Hindlimb muscle (tissue), 1 donor: ENCODE measurements around the gene TADA2A. TPM values are rescaled to one million over a fixed set of nuclear protein-coding genes. Genes with fewer than 3 reads are reported as not detected.

ENCODE experiments used
- DNase-seq: peaks from one replicate; pipeline ENCODE4 v3.0.0-alpha.2; 2013
- polyA plus RNA-seq: library from polyadenylated mRNA; unstranded; fragments of 120-200 nt; gene quantifications from one replicate; pipeline ENCODE4 v1.2.1, GENCODE V29; 2013; ENCODE audit not compliant: insufficient read length

TADA2A gene
- polyA plus RNA-seq = 22.7 TPM

DNA sequence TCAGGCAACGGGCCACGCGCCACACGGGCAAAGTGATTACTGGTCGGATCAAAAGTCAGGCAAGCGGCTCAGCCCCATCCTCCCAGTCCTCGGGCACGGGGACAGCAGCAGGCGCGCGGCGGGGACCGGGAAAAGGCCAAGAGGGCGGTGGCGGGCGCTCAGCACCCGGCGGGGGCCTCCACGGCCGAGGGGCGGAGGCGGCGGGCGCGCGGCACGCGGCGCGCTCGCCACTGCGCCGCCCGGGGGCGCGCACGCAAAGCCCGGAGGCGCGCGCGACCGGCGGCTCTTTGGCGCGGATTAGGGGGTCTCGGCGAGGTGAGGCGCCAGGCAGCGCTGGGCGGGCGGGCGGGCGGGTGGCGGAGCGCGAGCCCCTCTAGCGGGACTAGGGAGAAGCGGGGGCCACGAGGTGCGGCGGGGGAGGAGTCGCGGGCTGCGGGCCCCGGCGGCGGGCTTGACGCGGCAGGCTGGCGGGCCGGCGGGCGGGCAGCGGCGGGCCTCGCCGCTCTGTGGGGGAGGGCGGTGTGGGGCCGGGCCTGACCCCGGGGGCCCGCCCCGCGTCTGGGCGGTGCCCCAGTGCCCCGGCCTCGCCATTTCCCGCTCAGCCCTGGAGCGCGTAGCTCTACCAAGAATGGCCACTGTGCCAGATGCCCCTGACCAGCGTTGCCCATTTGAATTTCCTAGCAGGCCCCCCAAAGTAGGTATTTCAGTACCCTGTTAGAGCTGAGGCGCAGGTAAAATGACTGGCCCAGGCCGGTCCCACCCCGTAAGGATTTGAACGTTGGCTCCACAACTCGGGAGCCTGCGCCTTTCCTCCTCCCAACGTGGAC, at the start of gene TADA2A, which contains the start of gene ACACA:
Gene TADA2A, plus strand, starts transcription at position 252 of the 827 bp plus-strand sequence. CDS start 4,480 bp downstream, outside the sequence.
Gene ACACA, minus strand, starts transcription at position 202 of the 827 bp plus-strand sequence. CDS start 537 bp downstream, outside the sequence.
- DNase-seq = peak; percentile 82

GRCh38 chr17:37358098-37358829, 48.4 kb upstream of the TADA2A start:
- DNase-seq = peak; percentile 63

- peak; percentile 91 for DNase-seq
These were observed 47.6 kb upstream of the TADA2A start for GRCh38 chr17:37358830-37359681.

DNA sequence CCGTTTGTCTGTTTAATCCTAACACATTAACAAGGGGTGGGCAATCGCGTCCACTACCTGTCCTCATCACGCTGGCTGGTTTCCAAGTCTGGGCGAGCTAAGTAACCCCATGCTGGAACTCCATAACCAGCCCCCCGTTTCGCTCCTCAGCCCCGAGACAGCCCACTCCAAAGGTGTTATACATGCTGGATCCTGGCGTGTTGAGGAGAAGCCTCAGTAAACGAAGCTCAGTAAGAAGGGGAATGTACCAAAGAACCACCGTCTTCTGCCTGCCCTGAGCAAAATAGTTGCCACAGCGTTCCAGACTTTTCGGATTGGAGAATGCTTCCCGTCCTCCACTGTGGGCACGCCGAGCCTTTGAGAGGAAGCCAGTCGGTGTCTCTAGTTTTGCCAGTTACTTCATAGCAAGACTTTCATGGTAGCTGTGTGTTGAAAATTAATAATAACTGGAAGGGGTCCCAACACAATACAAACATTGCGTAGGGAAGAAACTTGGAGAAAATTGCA, 47.0 kb upstream of the TADA2A start:
- peak; percentile 6 for DNase-seq

DNA sequence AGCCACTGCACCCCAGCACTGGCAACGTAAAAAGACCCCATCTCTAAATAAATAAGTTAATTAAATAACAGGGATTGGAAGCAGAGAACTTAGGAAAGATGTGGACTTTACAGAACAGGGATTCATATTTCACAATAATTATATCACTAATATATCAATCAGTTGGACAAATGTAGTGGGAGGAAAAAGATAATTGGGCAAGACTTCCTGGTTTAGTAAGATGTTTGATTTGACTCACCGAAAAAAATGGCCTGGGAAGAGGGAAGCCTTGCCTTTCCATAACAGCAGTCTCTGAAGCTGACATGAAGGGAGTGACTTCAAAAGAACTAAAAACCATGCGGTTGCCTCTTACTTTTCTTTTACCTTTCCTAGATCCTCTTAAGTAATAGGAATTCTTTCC, 46.1 kb upstream of the TADA2A start:
- no peak for DNase-seq

DNA sequence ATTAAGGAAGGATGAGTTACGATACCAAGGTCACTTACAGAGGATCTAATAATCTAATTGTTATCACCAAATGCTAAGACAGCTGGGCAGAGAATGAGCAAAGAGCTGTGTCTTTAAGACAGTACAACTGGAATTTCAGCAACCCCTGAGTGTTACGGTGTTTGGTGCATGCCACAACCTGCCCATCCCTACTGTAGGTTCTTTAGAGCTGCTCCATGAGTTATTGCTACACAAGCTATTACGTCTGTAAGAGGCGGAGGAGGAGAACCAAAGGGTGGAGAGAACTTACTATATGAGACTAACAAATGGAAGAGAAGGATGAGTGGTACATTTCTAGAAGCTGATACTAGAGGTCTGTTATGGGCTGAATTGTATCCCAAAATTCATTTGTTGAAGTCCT, 45.1 kb upstream of the TADA2A start:
- DNase-seq = no peak

GRCh38 chr17:37365589-37365988, 41.1 kb upstream of the TADA2A start:
- no peak for DNase-seq

DNA sequence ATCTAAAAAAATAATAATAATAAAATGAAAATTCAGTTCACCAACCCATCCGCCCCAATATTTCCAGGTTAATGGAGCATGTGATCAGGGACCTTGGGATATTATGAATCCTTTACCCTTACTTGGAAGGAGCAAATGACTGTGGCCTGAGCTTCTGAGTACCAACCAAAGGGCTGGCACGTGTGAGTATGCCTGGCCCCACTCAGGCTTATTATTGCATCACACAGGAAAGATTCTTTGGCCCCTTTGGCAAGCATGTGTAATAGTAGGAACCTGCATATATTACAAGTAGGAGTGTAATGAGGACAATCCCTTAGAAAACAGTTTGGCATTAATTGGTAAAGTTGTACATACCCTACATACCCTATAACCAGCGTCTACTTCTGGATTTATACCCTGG, 38.1 kb upstream of the TADA2A start:
- DNase-seq = no peak

DNA sequence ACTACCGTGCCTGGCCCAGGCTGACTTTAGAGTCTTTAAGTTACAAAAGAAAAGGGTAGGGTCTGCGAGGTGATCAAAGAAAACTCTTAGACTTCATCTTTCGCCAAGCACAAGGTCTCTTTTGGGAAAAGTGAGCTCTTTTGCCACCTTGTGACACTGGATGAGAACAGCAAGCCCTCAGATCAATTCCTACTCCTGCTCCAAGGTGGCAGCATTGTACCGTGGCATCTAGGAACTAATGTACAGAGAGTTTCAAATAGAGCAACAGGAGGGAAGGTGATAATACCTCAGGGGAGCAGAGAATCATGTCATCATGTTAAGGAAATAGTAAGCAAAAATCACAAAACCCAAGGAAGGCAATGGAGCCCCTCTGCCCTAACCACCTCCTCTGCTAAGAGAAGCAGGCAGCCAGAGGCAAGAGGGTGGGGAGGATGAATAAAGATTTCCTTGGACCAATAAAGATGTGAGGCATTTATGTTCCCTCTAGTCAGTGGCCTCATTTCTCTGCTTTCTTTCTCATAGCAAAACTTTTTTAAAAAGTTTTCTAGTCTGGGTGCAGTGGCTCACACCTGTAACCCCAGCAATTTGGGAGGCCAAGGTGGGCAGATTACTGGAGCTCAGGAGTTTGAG, 33.0 kb upstream of the TADA2A start:
- DNase-seq = peak; percentile 62

DNA sequence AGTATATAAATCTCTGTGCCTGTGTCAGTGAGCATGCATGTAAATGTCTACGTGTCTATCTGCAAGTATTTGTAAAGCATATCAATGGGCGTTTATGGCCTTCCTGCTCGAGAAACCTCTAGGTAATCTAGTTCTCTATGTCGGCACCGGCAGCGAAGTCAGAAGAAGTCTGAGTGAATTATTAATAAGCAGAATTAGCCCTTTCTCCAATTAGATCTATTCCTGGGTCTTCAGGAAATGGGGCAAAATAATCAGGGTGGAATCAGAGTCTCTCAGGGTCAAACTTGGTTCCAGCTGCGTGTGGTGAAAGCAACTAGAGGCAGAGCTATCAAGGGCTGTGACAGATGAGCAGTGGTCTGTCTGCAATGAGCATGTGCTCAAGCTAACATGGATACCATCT, 31.0 kb upstream of the TADA2A start, which contains the start of gene C17orf78:
Gene C17orf78, plus strand, starts transcription at position 280 of the 400 bp plus-strand sequence. Its CDS starts 108 bp downstream, at position 388.
- no peak for DNase-seq

GRCh38 chr17:37382056-37382455, 24.6 kb upstream of the TADA2A start:
- DNase-seq = no peak

DNA sequence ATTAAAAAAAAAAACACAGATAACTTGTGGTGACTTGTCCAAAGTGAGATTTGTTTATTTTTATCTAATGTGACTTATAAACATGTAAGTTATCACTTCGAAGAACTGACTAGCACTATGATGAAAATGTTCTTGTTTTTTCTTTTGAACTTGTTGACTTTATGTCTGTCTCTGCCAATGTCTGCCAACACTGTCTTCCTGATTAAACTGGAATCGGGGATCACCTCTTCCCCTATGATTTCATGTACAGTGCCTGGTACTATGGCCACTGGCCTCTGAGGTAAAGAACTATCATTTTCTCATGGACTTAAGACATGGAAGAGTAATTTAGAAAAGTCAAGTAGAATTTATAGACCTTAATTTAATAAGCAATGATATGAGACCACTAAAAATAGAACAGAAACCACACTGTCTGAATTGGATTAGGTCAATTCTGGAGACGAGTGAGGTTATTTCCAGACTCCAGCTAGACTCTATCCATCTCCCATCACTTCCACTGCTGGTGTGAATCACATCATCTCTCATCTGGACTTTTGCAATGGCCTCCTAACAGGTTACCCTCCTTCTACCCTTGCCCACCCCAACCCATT, 22.0 kb upstream of the TADA2A start:
- DNase-seq = no peak

DNA sequence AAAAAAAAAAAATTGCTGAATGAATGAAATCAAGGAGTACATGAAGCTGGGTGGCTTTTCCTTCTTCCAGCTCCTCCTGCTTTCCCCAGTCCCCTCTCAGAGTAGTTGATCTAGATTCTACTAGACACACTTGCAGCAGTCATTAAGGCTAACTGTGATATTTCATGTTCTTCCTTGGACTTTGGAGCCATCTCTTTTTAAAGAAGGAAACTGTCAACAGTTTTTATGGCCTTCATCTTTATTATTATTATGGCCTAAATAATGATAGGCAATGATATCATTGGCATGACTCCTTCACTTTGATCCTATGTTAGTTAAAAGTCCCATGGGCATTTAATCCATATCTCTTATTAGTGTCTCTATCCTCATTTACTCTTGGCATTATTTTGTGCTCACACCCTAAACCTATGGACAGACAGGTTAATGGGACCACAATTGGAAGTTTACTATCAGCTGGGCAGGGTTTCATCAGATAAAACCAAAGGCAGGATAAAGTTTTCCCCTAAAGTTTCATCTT, 21.2 kb upstream of the TADA2A start:
- no peak for DNase-seq

GRCh38 chr17:37386462-37386861, 20.2 kb upstream of the TADA2A start:
- no peak for DNase-seq

- no peak for DNase-seq
These were observed 18.4 kb upstream of the TADA2A start for GRCh38 chr17:37388266-37388665.

DNA sequence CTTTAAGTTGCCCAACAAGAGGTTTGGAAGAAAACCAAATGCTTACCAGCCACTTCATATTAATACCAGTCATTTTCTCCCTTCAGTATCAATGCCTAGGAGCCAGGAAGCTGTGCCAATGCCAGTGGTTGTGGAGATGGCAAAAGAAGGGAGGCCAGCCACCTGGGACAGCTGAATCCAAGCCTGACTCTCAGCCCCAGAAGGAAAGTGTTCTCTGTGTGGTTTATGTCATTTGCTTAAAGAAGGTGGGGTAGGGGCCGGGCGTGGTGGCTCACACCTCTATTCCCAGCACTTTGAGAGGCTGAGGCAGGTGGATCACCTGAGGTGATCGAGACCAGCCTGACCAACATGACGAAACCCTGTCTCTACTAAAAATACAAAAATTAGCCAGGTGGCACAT, 17.5 kb upstream of the TADA2A start:
- DNase-seq = no peak

GRCh38 chr17:37391146-37391545, 15.5 kb upstream of the TADA2A start:
- no peak for DNase-seq

DNA sequence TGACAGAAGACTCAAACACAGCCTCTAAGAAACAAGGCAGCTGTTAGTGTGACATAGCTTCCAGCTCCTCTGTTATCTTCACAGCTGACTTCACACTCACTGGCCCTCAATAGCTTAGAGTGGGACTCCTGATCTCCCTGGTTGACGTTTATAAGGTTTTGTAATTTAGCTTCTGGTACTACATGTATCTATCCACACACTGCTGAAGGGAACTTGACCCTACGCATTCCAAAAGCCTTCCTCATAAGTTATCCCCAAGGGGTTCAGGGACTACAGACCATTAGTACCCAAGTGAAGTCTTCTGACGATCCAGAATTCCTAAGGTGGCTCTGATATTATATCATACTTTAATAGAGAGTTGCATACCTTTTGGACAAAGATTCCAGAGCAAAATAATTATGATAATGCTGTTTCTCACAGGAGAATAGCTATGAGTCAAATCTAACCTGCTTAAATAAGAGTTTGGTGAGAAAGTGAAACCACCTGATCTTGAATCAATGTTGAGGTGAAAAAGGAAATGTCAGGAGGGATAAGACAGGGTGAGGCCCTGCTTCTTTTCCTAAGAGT, 14.6 kb upstream of the TADA2A start:
- no peak for DNase-seq

DNA sequence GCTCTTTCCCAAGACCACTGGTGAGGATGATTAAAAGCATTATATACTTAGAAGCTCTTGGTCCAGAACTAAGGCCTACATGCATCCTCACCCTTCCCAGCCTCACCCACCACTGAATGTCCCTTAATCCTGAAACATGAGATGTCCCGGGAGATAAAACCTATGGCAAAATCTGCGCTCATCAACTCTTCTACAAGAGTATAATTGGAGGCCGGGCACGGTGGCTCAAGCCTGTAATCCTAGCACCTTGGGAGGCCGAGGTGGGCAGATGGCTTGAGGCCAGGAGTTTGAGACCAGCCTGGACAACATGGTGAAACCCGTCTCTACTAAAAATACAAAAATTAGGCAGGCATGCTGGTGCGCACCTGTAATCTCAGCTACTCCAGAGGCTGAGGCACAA, 13.3 kb upstream of the TADA2A start:
- no peak for DNase-seq

GRCh38 chr17:37399265-37399803, 7.4 kb upstream of the TADA2A start:
- DNase-seq = no peak

DNA sequence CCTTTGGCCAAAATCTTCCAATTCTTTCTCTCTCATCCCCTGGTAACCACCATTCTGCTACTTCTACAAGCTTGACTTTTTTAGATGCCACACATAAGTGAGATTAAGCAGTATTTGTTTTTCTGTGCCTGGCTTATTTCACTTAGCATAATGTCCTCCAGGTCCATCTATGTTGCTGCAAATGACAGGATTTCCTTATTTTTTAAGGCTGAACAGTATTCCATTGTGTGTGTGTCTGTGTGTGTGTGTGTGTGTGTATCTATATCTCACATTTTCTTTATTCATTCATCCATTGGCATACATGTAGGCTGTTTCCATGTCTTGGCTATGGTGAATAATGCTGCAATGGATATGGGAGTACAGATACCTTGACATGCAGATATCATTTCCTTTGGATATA, 6.2 kb upstream of the TADA2A start:
- no peak for DNase-seq
